ENCODE results near the gene UBASH3A.

The UBASH3A gene

DNA sequence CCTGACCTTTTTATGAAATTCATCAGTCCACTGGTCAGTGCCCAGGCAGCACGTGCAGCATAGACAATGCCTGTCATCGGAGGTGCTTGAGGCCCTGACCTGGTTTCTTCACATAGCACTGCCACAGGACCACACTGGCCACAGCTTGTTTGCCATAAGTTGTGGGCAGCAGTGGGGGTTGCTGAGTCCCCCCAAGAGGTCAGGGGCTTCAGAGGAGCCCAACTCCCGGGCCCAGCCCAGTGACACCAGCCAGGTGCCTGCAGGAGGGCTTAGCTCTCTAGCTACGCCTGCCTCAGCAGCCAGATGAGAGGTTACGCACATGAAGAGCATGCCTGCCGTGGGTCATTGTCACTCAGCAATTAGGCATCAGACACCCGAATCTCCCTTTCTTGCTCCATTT is 41.6 kb downstream of the UBASH3A start:
- FAIRE-seq (no peak), DNase-seq (ENCODE audit: insufficient read length, low spot score) (no peak)

DNA sequence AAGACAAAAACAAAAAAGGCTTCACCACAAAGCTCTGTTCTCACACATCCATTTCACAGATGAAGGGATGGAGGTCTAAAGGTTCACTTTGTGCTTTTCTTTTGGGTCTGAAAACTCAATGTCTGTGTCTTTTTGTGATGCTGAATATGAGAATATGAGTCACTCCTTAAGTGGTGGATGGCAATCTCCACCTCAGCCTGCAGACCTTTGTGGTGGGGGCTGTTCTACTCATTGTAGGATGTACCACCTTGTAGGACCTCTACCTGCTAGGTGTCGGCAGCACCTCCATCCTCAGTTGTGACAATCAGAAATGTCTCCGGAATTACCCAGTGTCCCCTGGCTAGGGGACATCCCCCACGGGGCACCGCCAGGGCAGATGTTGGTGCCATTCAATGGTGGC is 42.8 kb downstream of the UBASH3A start:
- FAIRE-seq, result no peak
- no peak for DNase-seq (ENCODE audit: insufficient read length, low spot score)

GRCh38 chr21:42447182-42447581 is 43.5 kb downstream of the UBASH3A start:
- DNase-seq (ENCODE audit: insufficient read length, low spot score) (no peak), FAIRE-seq (no peak)

GRCh38 chr21:42447732-42448131 is 44.0 kb downstream of the UBASH3A start:
- peak; percentile 71 for FAIRE-seq
- DNase-seq (ENCODE audit: insufficient read length, low spot score), result no peak

DNA sequence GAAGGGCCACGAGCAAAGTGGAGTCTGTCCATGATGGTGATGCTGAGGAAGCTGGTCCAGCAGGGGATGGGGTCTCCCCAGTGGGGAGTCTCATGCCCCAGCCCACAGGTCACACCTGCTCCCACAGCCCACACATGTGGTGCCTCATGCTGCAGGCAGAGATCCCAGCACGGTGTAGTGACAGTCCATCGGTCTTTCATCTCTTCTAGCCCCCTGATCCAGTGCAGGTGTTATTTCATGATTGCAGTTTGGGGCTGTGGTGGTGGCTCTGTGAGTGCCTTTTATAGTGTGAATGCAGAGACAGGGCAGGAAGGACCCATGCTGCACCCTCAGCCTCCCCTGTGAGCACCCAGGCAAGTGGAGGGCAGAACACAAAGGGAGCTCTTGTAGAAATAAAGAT is 45.0 kb downstream of the UBASH3A start:
- DNase-seq (ENCODE audit: insufficient read length, low spot score) (no peak), FAIRE-seq (no peak)

GRCh38 chr21:42451941-42452340 is 48.2 kb downstream of the UBASH3A start:
- DNase-seq (ENCODE audit: insufficient read length, low spot score) (no peak), FAIRE-seq (no peak)

GRCh38 chr21:42452401-42453223 is 48.9 kb downstream of the UBASH3A start:
- no peak for DNase-seq (ENCODE audit: insufficient read length, low spot score)
- FAIRE-seq, result no peak

DNA sequence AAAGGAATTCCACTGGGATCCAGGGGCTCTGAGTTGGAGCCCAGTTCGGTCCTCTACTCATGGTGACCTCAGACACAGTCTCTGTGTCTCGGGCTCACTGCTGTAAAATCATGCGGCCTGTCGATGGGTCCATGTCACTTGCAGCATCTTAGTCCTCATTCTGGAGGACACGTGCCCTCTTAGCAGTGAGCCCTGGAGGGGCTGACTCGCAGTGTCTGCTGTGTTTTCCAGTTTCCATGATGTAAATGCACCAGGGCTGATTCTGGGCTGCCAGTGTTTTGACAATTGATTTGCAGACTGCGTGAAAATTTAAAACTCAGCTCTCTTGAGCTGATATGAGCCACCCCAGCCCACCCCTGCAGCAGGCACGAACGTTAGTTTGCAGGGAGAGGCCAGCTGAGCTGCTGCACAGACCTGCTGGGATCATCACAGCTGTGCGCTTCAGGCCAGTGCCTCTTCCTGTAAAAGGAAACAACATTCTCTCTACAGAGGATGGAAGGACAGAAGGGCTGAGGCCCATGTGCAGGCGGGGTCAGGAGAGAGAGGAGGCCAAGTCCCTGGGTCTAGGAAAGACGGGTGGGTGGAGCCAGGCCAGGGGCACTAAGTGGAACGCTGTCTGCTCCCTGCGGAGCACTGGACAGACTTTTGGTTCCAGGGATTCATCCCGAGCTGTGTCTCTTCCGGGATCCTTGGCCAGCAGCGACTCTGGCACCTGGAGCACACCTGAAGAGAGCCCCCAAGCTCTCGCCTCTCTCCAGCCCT is 49.7 kb downstream of the UBASH3A start:
- no peak for DNase-seq (ENCODE audit: insufficient read length, low spot score)
- no peak for FAIRE-seq

- FAIRE-seq (no peak), DNase-seq (ENCODE audit: insufficient read length, low spot score) (no peak)
Measured at GRCh38 chr21:42453986-42454570, 50.4 kb downstream of the UBASH3A start.

- FAIRE-seq (no peak), DNase-seq (ENCODE audit: insufficient read length, low spot score) (no peak)
Measured at GRCh38 chr21:42454786-42455185, 51.1 kb downstream of the UBASH3A start.

- no peak for FAIRE-seq
- DNase-seq (ENCODE audit: insufficient read length, low spot score), result no peak
Measured at GRCh38 chr21:42455196-42455595, 51.5 kb downstream of the UBASH3A start.

GRCh38 chr21:42455754-42456440 is 52.2 kb downstream of the UBASH3A start:
- FAIRE-seq, result no peak

DNA sequence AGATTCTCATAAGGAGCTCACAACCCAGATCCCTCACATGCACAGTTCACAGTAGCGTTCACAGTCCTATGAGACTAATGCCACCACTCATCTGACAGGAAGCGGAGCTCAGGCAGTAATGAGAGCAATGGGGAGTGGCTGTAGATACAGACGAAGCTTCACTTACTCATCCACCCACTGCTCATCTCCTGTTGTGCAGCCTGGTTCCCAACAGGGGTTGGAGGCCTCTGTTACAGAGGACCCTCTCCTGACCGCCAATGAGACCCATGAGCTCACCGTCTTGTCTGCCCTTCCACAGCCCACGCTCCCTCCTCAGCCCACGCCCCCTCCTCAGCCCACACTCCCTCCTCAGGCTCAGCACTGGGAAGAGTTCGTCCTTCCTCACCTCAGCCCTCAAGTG is 52.8 kb downstream of the UBASH3A start:
- FAIRE-seq (no peak), DNase-seq (ENCODE audit: insufficient read length, low spot score) (no peak)

More at GRCh38 chr21:42455754-42456440, 52.2 kb downstream of the UBASH3A start:
- no peak for DNase-seq (ENCODE audit: insufficient read length, low spot score)

DNA sequence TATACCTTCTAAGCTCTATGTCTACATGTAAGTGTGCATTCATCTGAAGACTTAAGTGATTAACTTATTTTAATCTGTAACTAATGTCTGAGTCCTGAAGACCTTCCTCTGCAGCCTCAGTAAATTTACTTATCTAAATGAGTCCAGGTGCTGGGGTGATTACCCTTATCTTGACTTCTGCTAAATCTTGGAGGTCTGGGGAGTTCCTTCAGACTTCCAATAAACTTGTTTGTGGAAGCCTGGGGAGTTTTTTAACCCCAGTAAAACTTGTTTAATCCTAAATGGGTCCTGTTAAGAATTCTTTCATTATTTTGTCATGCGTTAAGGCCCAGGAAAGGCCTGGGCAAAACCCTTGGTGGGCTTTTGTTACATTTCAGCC is 55.4 kb downstream of the UBASH3A start:
- FAIRE-seq, result no peak
- no peak for DNase-seq (ENCODE audit: insufficient read length, low spot score)

GRCh38 chr21:42459546-42460215 is 56.0 kb downstream of the UBASH3A start:
- no peak for DNase-seq (ENCODE audit: insufficient read length, low spot score)
- no peak for FAIRE-seq

DNA sequence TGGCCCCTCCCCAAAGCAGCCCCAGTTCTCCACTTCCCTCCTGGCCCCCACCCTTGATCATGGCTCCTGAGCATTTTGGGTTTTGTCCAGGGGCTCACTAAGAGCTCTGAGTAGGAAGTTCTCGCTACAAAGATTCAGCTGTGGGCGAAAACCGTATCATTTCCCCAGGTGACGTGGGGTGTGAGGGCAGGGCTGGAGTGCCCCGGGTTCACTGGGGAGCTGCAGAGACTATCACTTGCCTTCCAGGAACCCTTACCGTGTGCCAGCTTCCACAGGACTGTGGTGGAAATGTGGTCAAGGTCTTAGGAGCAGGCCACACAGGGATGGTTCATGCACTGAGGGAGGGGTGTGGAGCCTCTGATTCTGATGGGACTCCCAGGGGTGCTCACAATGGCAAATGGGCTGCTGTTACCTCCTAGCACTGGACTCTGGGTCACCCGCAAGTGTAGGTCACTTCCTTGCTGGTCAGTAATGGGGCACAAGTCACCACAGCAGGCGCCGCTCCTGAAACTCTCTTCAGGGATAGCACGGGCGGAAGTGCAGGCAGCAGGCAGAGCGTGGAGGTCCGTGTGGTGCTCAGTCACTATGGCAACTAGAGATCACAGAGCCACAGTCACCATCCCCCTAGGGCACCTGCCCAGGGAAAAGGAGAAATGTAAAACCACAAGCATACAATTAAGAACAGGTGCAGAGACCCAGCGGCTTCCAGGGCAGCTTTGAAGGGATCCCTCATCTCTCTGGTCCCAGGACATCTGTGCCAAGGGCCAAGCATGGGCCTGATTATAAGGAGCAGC is 56.9 kb downstream of the UBASH3A start:
- DNase-seq (ENCODE audit: insufficient read length, low spot score) (no peak), FAIRE-seq (no peak)

DNA sequence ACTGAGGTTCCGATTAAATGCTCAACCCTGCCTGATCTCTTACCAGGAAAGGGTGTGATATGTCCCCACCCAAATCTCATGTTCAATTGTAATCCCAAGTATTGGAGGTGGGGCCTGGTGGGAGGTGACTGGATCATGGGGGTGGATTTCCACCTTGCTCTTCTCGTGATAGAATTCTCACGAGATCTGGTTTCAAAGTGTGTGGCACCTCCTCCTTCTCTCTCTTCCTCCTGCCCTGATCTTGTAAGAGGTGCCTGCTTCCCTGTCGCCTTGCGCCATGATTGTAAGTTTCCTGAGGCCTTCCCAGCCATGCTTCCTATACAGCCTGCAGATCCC is 57.5 kb downstream of the UBASH3A start:
- DNase-seq (ENCODE audit: insufficient read length, low spot score) (no peak), FAIRE-seq (no peak)

- FAIRE-seq (no peak), DNase-seq (ENCODE audit: insufficient read length, low spot score) (no peak)
Measured at GRCh38 chr21:42461881-42462877, 58.5 kb downstream of the UBASH3A start.
